ENCODE results near the gene AR.

DNA sequence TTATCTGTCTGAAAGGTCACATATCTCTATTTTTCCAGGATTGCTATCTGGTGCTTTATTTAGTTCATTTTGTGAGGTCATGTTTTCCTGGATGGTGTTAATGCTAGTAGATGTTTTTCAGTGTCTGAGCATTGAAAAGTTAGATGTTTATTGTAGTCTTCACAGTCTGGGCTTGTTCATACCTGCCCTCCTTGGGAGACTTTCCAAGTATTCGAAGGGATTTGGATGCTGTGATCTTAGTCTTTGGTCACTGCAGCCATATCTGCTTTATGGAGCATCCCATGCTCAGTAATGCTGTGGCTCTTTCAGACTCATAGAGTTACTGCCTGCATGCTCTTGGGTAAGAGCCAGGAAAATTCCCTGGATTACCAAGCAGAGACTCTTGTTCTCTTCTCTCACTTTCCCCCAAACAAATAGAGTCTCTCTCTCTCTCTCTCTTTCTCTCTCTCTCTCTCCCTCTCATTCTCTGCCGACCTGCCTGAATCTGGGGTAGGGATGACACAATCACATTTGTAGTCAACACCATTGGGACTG, 130.0 kb downstream of the AR start:
- no peak for TF ChIP-seq EZH2phosphoT487 (IDR thresholded peaks at IDR 0.05)
- TF ChIP-seq, protein P1, sequence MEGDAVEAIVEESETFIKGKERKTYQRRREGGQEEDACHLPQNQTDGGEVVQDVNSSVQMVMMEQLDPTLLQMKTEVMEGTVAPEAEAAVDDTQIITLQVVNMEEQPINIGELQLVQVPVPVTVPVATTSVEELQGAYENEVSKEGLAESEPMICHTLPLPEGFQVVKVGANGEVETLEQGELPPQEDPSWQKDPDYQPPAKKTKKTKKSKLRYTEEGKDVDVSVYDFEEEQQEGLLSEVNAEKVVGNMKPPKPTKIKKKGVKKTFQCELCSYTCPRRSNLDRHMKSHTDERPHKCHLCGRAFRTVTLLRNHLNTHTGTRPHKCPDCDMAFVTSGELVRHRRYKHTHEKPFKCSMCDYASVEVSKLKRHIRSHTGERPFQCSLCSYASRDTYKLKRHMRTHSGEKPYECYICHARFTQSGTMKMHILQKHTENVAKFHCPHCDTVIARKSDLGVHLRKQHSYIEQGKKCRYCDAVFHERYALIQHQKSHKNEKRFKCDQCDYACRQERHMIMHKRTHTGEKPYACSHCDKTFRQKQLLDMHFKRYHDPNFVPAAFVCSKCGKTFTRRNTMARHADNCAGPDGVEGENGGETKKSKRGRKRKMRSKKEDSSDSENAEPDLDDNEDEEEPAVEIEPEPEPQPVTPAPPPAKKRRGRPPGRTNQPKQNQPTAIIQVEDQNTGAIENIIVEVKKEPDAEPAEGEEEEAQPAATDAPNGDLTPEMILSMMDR (IDR thresholded peaks at IDR 0.05): no peak
- TF ChIP-seq EZH2 (IDR thresholded peaks at IDR 0.05): no peak

All from neural progenitor cell (in vitro differentiated cells).